DMS 273 treated with DMSO at 0.1 percent for 48 hours (cell line): ENCODE measurements around the gene GNAZ.

Source experiments
- DNase-seq: peaks from one replicate; lab custom pipeline; 2025; lab: John Stamatoyannopoulos, UW

GNAZ gene

GRCh38 chr22:23076896-23077572 is 6.7 kb downstream of the GNAZ start:
- no peak for DNase-seq

GRCh38 chr22:23077627-23078461 is 7.5 kb downstream of the GNAZ start:
- DNase-seq, result no peak

GRCh38 chr22:23078462-23078787 is 8.1 kb downstream of the GNAZ start:
- no peak for DNase-seq

GRCh38 chr22:23079240-23079768 is 9.0 kb downstream of the GNAZ start:
- DNase-seq, result no peak

GRCh38 chr22:23079814-23080521 is 9.6 kb downstream of the GNAZ start:
- no peak for DNase-seq

- DNase-seq, result no peak
Observed at GRCh38 chr22:23080613-23081290, 10.4 kb downstream of the GNAZ start.

- DNase-seq, result no peak
Observed at GRCh38 chr22:23082534-23083314, 12.4 kb downstream of the GNAZ start.

GRCh38 chr22:23083315-23084021 is 13.1 kb downstream of the GNAZ start:
- DNase-seq, result no peak

GRCh38 chr22:23084453-23085350 is 14.4 kb downstream of the GNAZ start:
- DNase-seq, result no peak

GRCh38 chr22:23085351-23085671 is 15.0 kb downstream of the GNAZ start:
- DNase-seq, result no peak

GRCh38 chr22:23085785-23086184 is 15.5 kb downstream of the GNAZ start:
- no peak for DNase-seq

GRCh38 chr22:23086263-23086662 is 15.9 kb downstream of the GNAZ start:
- no peak for DNase-seq

GRCh38 chr22:23086787-23087186 is 16.5 kb downstream of the GNAZ start:
- DNase-seq, result no peak

GRCh38 chr22:23088199-23088604 is 17.9 kb downstream of the GNAZ start:
- no peak for DNase-seq

GRCh38 chr22:23089010-23089409 is 18.7 kb downstream of the GNAZ start:
- no peak for DNase-seq

- no peak for DNase-seq
Observed at GRCh38 chr22:23089633-23090456, 19.5 kb downstream of the GNAZ start.

- DNase-seq, result no peak
Observed at GRCh38 chr22:23090457-23090835, 20.1 kb downstream of the GNAZ start.

GRCh38 chr22:23091760-23092159 is 21.4 kb downstream of the GNAZ start:
- DNase-seq, result no peak
